GM21526 (cell line): ENCODE data around the gene RIMKLA.

Experiments used
- ATAC-seq: cut with Tn5 transposase; IDR thresholded peaks from one replicate; pipeline ENCODE4 v1.9.1; 2021; ENCODE audit warnings: moderate library complexity; ENCODE audit not compliant: unreplicated experiment, low FRiP score

The RIMKLA gene

DNA sequence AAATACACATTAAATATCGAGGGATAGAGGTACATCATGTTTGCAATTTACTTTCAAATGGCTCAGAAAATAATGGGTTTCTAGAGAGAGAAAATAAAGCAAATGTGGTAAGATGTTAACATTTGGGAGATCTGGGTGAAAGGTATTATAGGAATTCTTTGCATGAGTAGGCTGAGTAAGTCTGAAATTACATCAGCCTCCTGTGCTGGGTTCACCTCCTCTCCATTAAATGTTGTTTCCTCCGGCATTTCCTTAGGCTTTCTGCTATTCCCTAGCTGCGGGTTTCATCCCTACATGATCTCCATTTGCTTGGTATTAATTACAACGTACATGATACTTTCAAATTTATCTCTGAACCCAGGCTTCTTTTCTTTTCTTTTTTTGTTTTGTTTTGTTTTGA lies 43.6 kb downstream of the RIMKLA start:
- no peak for ATAC-seq

DNA sequence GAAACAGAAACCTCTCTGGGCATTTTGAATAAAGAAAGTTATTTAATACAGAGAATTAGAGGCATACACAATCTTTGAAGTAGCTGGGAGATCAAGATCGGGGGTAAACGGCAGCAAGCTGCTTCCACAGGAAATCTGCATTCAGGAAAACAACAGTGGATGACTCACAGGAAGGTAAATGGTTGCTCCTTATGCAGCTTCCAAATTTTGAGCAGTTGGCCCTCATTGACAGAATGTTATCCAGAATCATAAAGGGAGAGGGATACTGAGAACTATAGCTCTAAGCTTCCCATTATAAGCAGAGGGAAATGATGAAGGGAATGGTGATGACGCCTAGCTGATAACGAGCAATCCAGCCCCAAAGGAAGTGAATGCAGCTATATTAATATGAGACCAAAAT lies 46.6 kb downstream of the RIMKLA start:
- ATAC-seq: no peak

GRCh38 chr1:42429603-42430002 lies 49.0 kb downstream of the RIMKLA start:
- ATAC-seq: no peak

DNA sequence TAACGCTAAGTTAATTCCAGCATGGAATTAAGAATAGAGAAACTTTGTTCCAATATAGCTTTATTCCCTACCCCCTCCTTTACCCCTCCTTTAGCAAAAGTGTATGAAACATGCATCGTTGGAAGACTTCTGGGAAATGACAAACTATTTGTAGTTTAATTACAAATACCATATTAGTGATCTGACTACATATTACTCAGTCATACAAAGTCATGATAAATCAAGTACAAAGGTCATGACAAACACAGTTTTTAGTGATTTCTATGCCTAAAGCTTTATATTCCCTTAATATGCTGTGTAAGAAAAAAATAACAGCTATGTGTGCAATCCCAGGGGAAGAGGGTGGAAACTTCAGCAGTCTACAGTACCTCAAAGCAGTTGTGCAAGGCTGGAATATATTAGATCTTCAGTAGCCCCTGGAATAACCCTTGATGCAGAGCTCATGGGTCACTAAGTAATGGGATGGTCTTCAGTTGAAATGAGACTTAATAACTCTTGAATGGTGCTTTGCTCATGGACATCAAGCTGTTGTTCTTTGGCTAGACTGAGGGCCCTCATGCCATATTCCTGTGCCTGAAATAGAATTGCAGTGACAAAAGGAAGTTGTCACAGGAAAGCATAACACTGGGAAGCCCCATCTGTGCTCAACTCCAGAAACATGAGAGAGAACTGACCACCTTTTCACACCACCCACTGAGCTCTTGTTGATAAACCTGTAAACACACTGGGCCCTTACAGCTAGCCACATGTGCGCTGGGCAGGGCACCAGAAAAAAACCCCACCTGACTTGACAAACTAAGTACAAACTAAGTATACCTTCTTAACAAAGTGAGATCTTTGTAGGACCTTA lies 49.9 kb downstream of the RIMKLA start:
- ATAC-seq: no peak

DNA sequence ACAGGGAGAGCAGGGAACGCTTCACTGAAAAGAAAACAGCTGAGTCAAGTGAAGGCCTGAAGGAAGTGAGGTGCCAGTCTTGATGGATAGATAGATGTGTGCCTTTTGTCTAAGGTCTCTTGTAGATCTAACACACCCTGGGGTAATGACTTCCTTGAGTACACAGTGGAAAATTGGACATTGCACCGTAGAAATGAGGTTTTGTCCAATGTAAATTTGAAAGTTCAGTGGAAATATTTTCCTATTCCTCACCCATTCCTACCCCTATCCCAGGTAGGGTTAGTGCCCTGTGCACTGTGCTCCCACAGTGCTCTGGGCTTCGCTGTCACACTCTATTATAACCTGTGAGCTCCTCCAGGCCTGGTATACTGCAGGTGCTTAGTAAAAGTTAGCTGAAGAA lies 50.9 kb downstream of the RIMKLA start:
- no peak for ATAC-seq

DNA sequence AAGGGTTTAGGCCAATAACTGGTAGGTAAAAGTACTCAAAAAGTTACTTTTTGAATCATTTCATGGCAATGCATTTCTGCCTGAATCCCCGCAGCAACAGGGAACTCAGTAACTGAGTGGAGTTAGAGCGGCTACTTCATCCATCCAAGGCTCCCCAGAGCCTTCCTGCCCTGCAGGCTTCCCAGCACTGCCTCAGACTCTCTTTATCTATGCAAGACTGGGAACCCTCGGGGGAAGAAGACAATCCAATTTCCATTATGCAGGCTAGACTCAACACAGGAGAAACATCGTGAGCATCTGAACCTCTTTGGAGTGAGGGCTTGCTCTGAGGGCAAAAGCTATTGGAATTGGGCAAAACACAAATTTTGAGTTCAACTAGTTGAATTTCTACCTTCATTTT lies 52.1 kb downstream of the RIMKLA start:
- no peak for ATAC-seq

DNA sequence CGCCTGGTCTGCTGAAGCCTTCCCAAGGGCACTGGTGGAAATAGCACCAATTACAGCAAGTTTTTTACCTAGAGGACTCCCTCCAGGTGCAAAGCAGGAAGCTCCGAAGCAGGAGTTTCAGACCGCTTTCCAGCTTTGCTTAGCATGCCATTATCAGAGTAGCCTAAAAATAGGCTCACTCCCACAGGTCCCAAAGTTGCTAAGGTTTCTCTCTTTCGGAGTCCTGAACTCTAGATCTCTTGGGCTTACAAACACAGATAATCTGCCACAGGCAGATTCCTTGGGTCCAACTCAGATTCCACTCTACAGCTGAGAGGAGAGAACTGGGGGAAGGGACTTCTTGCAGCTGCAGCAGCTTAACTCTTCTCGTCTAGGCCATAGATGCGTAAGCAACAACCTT lies 52.8 kb downstream of the RIMKLA start:
- ATAC-seq: no peak

- no peak for ATAC-seq
These were observed 53.7 kb downstream of the RIMKLA start for GRCh38 chr1:42434340-42434739.

- ATAC-seq: no peak
These were observed 59.3 kb downstream of the RIMKLA start for GRCh38 chr1:42439940-42440339.

- ATAC-seq: no peak
These were observed 62.1 kb downstream of the RIMKLA start for GRCh38 chr1:42442662-42443061.

- ATAC-seq: no peak
These were observed 68.7 kb downstream of the RIMKLA start for GRCh38 chr1:42449256-42449655.

- no peak for ATAC-seq
These were observed 69.5 kb downstream of the RIMKLA start for GRCh38 chr1:42450061-42450460.

- no peak for ATAC-seq
These were observed 72.8 kb downstream of the RIMKLA start for GRCh38 chr1:42453386-42453785.

- ATAC-seq: no peak
These were observed 73.8 kb downstream of the RIMKLA start for GRCh38 chr1:42454403-42454802.

DNA sequence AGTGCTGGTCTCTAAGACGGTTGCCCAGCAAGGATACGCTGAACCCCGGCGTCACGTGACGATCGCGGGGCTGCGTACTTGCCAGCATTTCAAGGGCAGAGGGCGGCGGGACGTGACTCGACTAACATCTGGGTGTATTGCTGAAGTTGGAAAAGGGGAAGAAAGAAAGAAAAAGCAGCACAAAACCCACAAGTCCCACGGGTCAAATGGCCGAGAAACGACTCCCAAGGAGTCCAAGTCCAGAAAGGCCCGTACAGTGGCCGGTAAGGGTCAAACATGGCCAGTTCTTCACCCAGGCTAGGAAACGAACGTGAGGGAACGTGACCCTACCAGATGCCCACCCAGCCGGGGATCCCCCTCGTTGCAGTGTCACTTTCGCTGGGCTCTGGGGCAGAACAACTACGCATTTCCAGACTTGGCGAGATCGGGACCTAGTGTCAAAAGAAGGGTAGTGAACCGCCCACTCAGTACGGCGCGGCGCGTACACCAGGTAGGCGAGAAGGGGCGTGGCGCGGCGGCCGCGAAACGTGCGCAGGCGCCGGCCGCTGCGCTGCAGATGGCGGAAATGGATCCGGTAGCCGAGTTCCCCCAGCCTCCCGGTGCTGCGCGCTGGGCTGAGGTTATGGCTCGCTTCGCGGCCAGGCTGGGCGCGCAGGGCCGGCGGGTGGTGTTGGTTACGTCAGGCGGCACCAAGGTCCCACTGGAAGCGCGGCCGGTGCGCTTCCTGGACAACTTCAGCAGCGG lies 75.6 kb downstream of the RIMKLA start, which contains the start of the genes PPCS and ZMYND12:
Gene PPCS (plus strand): TSS at position 534 of the 744 bp plus-strand sequence. CDS start 23 bp downstream, at position 557.
Gene ZMYND12 (minus strand): TSS at position 13 of the 744 bp plus-strand sequence. CDS start 25 bp downstream, outside the sequence.
- ATAC-seq: peak; percentile 79

DNA sequence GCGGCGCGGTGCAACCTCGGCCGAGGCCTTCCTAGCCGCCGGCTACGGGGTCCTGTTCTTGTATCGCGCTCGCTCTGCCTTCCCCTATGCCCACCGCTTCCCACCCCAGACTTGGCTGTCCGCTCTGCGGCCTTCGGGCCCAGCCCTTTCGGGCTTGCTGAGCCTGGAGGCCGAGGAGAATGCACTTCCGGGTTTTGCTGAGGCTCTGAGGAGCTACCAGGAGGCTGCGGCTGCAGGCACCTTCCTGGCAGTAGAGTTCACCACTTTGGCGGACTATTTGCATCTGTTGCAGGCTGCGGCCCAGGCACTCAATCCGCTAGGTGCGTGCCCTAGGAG lies 76.1 kb downstream of the RIMKLA start:
- peak; percentile 45 for ATAC-seq

- ATAC-seq: no peak
These were observed 80.6 kb downstream of the RIMKLA start for GRCh38 chr1:42461196-42461595.

GRCh38 chr1:42462828-42463763 lies 82.5 kb downstream of the RIMKLA start, which contains the start of gene CCDC30:
CCDC30 (plus strand) TSS chr1:42463286; CDS start chr1:42480552, 17,266 bp downstream.
- ATAC-seq: peak; percentile 98

GRCh38 chr1:42463921-42464320 lies 83.3 kb downstream of the RIMKLA start:
- no peak for ATAC-seq

DNA sequence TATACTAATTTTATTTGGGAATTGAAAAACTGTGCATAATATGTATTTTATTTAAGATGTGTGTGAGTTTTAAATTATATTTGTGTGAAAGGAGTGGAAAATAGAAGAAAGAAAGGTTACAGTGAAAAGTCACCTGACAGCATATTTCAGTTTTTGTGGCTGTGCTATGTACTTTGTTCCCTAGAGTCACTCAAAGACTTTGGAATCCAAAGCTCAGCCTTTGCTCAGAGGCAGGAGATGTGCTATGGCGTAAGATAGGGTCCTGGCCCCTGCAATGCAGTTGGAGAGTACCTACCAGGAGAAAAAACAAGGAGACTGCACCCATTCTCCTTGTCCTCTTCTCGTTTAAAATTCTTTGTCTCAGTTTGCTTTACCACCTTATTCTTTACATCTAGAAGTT lies 85.4 kb downstream of the RIMKLA start:
- no peak for ATAC-seq
